Measurements from ENCODE around the gene TPO.

- TF ChIP-seq, protein P1, sequence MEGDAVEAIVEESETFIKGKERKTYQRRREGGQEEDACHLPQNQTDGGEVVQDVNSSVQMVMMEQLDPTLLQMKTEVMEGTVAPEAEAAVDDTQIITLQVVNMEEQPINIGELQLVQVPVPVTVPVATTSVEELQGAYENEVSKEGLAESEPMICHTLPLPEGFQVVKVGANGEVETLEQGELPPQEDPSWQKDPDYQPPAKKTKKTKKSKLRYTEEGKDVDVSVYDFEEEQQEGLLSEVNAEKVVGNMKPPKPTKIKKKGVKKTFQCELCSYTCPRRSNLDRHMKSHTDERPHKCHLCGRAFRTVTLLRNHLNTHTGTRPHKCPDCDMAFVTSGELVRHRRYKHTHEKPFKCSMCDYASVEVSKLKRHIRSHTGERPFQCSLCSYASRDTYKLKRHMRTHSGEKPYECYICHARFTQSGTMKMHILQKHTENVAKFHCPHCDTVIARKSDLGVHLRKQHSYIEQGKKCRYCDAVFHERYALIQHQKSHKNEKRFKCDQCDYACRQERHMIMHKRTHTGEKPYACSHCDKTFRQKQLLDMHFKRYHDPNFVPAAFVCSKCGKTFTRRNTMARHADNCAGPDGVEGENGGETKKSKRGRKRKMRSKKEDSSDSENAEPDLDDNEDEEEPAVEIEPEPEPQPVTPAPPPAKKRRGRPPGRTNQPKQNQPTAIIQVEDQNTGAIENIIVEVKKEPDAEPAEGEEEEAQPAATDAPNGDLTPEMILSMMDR (conservative IDR thresholded peaks at IDR 0.05) = no peak
- no peak for TF ChIP-seq EZH2 (IDR thresholded peaks at IDR 0.05; ENCODE audit: low read depth)
Measured at GRCh38 chr2:1563943-1564891, 151.0 kb downstream of the TPO start.
